IMR-90 (cell line): ENCODE results near the gene SIGLECL1. TPM values are rescaled to one million over a fixed set of nuclear protein-coding genes. Genes with fewer than 3 reads are reported as not detected.

Source experiments
- ATAC-seq: fragments of 200-7000 bp; cut with Tn5 transposase; 2 replicates; pipeline ENCODE4 v1.9.1; 2020; ENCODE audit warnings: low read depth, mild to moderate bottlenecking, moderate library complexity
- BruUV-seq: library from RNA; stranded (reverse); fragments of 400-500 nt; replicated peaks from 2 replicates; lab custom pipeline; 2021; lab: Mats Ljungman, UMichigan
- CTCF ChIA-PET: fragments of 300-600 bp; formaldehyde crosslinking; extraction: SDS; loops from one replicate; lab custom pipeline; 2021; ENCODE audit warnings: antibody characterized with exemption; lab: Yijun Ruan, JAX
- POLR2A ChIA-PET: fragments of 300-600 bp; sonication (Branson Sonifier 250); formaldehyde crosslinking; loops from one replicate; lab custom pipeline; 2022; ENCODE audit warnings: antibody characterized with exemption; ENCODE audit not compliant: unreplicated experiment; lab: Charles Lee
- DNase-seq: peaks from one replicate; pipeline ENCODE4 v3.0.0; 2013
- H2AFZ ChIP-seq: replicated peaks from 2 replicates; pipeline ENCODE3; 2013; ENCODE audit warnings: low read length, mild to moderate bottlenecking; ENCODE audit not compliant: poor library complexity
- H2AK5ac ChIP-seq: 2 replicates; pipeline ENCODE4 v1.6.1; 2013; ENCODE audit warnings: low read depth, low read length, inconsistent platforms
- H2AK9ac ChIP-seq: replicated peaks from 2 replicates; pipeline ENCODE3; 2013; ENCODE audit warnings: mild to moderate bottlenecking, low read depth, low read length, moderate library complexity; ENCODE audit not compliant: poor library complexity
- H2BK120ac ChIP-seq: 2 replicates; pipeline ENCODE4 v1.6.1; 2013; ENCODE audit warnings: low read depth, low read length, inconsistent platforms
- H2BK15ac ChIP-seq: 3 replicates; pipeline ENCODE4 v1.6.1; 2013; ENCODE audit warnings: low read depth, low read length, inconsistent platforms
- H2BK20ac ChIP-seq: 2 replicates; pipeline ENCODE4 v1.6.1; 2013; ENCODE audit warnings: low read depth, mild to moderate bottlenecking, inconsistent platforms, low read length, moderate library complexity
- H2BK5ac ChIP-seq: 2 replicates; pipeline ENCODE4 v1.6.1; 2013; ENCODE audit warnings: mild to moderate bottlenecking, low read depth, low read length, inconsistent platforms; ENCODE audit not compliant: poor library complexity, severe bottlenecking
- H3K14ac ChIP-seq: replicated peaks from 2 replicates; pipeline ENCODE4 v1.6.1; 2013; ENCODE audit warnings: low read depth, low read length, inconsistent platforms
- H3K18ac ChIP-seq: 2 replicates; pipeline ENCODE4 v1.6.1; 2013; ENCODE audit warnings: low read depth, low read length, control low read depth
- H3K23ac ChIP-seq: 2 replicates; pipeline ENCODE4 v1.6.1; 2013; ENCODE audit warnings: low read depth, low read length, inconsistent platforms
- H3K27ac ChIP-seq: 2 replicates; pipeline ENCODE4 v1.5.1; 2013; ENCODE audit warnings: mild to moderate bottlenecking, control low read depth, low read length; ENCODE audit not compliant: insufficient read depth
- H3K27me3 ChIP-seq: 2 replicates; pipeline ENCODE4 v1.6.1; 2013; ENCODE audit warnings: low read length; ENCODE audit not compliant: control insufficient read depth, insufficient read depth
- H3K36me3 ChIP-seq: 2 replicates; pipeline ENCODE4 v1.6.1; 2013; ENCODE audit warnings: low read length, mixed read lengths; ENCODE audit not compliant: control insufficient read depth, insufficient read depth
- H3K4ac ChIP-seq: 2 replicates; pipeline ENCODE4 v1.6.1; 2013; ENCODE audit warnings: low read depth, low read length, inconsistent platforms
- H3K4me1 ChIP-seq: 2 replicates; pipeline ENCODE4 v1.6.1; 2013; ENCODE audit warnings: low read length, mixed read lengths; ENCODE audit not compliant: control insufficient read depth, insufficient read depth
- H3K4me2 ChIP-seq: 2 replicates; pipeline ENCODE4 v1.6.1; 2013; ENCODE audit warnings: low read depth, mild to moderate bottlenecking, control low read depth, low read length, moderate library complexity
- H3K4me3 ChIP-seq: 2 replicates; pipeline ENCODE4 v1.5.1; 2013; ENCODE audit warnings: low read depth, mild to moderate bottlenecking, control low read depth, low read length, moderate library complexity; ENCODE audit not compliant: insufficient read depth
- H3K56ac ChIP-seq: 2 replicates; pipeline ENCODE4 v1.6.1; 2013; ENCODE audit warnings: low read length, inconsistent platforms; ENCODE audit not compliant: insufficient read depth; ENCODE audit errors: extremely low read depth
- H3K79me1 ChIP-seq, 2 experiments: 2 replicates each; pipeline ENCODE4 v1.6.1; 2013; ENCODE audit warnings: low read length in 2 of 2, inconsistent platforms in 1 of 2, low read depth in 1 of 2
- H3K9ac ChIP-seq: 2 replicates; pipeline ENCODE4 v1.6.1; 2013; ENCODE audit warnings: low read depth, low read length, control low read depth
- H3K9me1 ChIP-seq: 2 replicates; pipeline ENCODE4 v1.6.1; 2013; ENCODE audit warnings: low read length, inconsistent platforms; ENCODE audit not compliant: insufficient read depth
- H3K9me3 ChIP-seq: 2 replicates; pipeline ENCODE4 v1.6.1; 2013; ENCODE audit warnings: low read length; ENCODE audit not compliant: control insufficient read depth, insufficient read depth
- H4K20me1 ChIP-seq: 2 replicates; pipeline ENCODE4 v1.6.1; 2013; ENCODE audit warnings: low read length, inconsistent platforms; ENCODE audit not compliant: insufficient read depth
- H4K5ac ChIP-seq: 2 replicates; pipeline ENCODE4 v1.6.1; 2013; ENCODE audit warnings: mild to moderate bottlenecking, low read depth, low read length, control low read depth
- H4K8ac ChIP-seq, 2 experiments: 2 replicates each; pipeline ENCODE4 v1.6.1; 2013; ENCODE audit warnings: low read depth in 2 of 2, low read length in 2 of 2, control low read depth in 1 of 2, inconsistent platforms in 1 of 2
- H4K91ac ChIP-seq: 2 replicates; pipeline ENCODE4 v1.6.1; 2013; ENCODE audit warnings: low read depth, low read length, inconsistent platforms; ENCODE audit not compliant: insufficient read depth
- BHLHE40 ChIP-seq: fragments of 150-350 bp; IDR thresholded peaks from 2 replicates; pipeline ENCODE4 v1.6.1; 2016; ENCODE audit warnings: mild to moderate bottlenecking, low read depth, low read length
- CHD1 ChIP-seq: IDR thresholded peaks from 2 replicates; pipeline ENCODE4 v1.6.1; 2012; ENCODE audit warnings: low read depth, low read length, improper control_type of control experiment
- MAFK ChIP-seq: IDR thresholded peaks from 2 replicates; pipeline ENCODE4 v1.6.1; 2012; ENCODE audit warnings: low read depth, low read length, improper control_type of control experiment
- MAZ ChIP-seq: IDR thresholded peaks from 2 replicates; pipeline ENCODE4 v1.6.1; 2012; ENCODE audit warnings: low read depth, mild to moderate bottlenecking, low read length, improper control_type of control experiment, moderate library complexity, borderline replicate concordance
- MXI1 ChIP-seq: IDR thresholded peaks from 2 replicates; pipeline ENCODE4 v1.6.1; 2012; ENCODE audit warnings: low read depth, mild to moderate bottlenecking, low read length, moderate library complexity, borderline replicate concordance
- NFE2L2 ChIP-seq: fragments of 150-350 bp; IDR thresholded peaks from 2 replicates; pipeline ENCODE4 v1.6.1; 2016; ENCODE audit warnings: low read depth, mild to moderate bottlenecking, low read length
- POLR2A ChIP-seq: IDR thresholded peaks from 2 replicates; pipeline ENCODE4 v1.6.1; 2012; ENCODE audit warnings: mild to moderate bottlenecking, low read depth, low read length
- RAD21 ChIP-seq: IDR thresholded peaks from 2 replicates; pipeline ENCODE4 v1.6.1; 2012; ENCODE audit warnings: low read length, improper control_type of control experiment
- RCOR1 ChIP-seq: IDR thresholded peaks from 2 replicates; pipeline ENCODE4 v1.6.1; 2012; ENCODE audit warnings: mild to moderate bottlenecking, low read length, improper control_type of control experiment; ENCODE audit not compliant: insufficient replicate concordance
- SMC3 ChIP-seq: fragments of 150-350 bp; IDR thresholded peaks from 2 replicates; pipeline ENCODE4 v1.6.1; 2016; ENCODE audit warnings: low read depth, mild to moderate bottlenecking, antibody characterized with exemption, low read length, moderate library complexity
- whole genome bisulfite sequencing, 2 experiments: methylation state at CpG; one replicate each; pipeline versions ENCODE4 v1.1.5 to v1.1.7; 2013; ENCODE audit warnings: missing lambda C conversion rate in 2 of 2; ENCODE audit not compliant: insufficient read length in 1 of 2; ENCODE audit errors: extremely low coverage in 2 of 2; 5-methylcytosine and 5-hydroxymethylcytosine counted together
- dilution Hi-C: fragments of 300-500 bp; cut with HindIII; formaldehyde crosslinking; loops from one replicate; pipeline ENCODE4 v1.14.3; 2018; ENCODE audit warnings: low sequenced_read_pairs; ENCODE audit not compliant: unreplicated experiment
- in situ Hi-C: fragments of 300-500 bp; cut with MboI; formaldehyde crosslinking; loops from 3 replicates; pipeline ENCODE4 v1.14.3; 2019; ENCODE audit warnings: low sequenced_read_pairs, inconsistent platforms, mixed read lengths
- intact Hi-C: fragments of 100-400 bp; cut with micrococcal nuclease; formaldehyde crosslinking; loops from 2 replicates; pipeline ENCODE4 v1.10.0; 2022
- polyA plus RNA-seq, 3 experiments: library from polyadenylated mRNA; depleted of rRNA; stranded (reverse); fragments of >200 nt; gene quantifications; 2 replicates each; pipeline ENCODE4 v1.2.3, GENCODE V29; 2012; ENCODE audit warnings: low replicate concordance in 1 of 3
- total RNA-seq: library from RNA; depleted of rRNA; stranded (reverse); fragments of >200 nt; gene quantifications from 2 replicates; pipeline ENCODE4 v1.2.3, GENCODE V29; 2012
- TF ChIP-seq, protein P1 (sequence below): fragments of 150-350 bp; IDR thresholded peaks from 2 replicates; pipeline ENCODE4 v1.6.1; 2016; ENCODE audit warnings: low read depth, mild to moderate bottlenecking, low read length, moderate library complexity, borderline replicate concordance
- TF ChIP-seq, protein P2 (sequence below): fragments of 150-350 bp; IDR thresholded peaks from 2 replicates; pipeline ENCODE4 v1.6.1; 2017; ENCODE audit warnings: mild to moderate bottlenecking, antibody characterized with exemption, low read length, low read depth
- TF ChIP-seq, protein P3 (sequence below): conservative IDR thresholded peaks from 2 replicates; pipeline ENCODE4 v1.5.1; 2012; ENCODE audit warnings: mild to moderate bottlenecking, low read depth, low read length, improper control_type of control experiment

SIGLECL1 gene
- total and polyA plus RNA-seq, 2 of the 4 experiments (the other 2 are of a cell fraction): not detected

DNA sequence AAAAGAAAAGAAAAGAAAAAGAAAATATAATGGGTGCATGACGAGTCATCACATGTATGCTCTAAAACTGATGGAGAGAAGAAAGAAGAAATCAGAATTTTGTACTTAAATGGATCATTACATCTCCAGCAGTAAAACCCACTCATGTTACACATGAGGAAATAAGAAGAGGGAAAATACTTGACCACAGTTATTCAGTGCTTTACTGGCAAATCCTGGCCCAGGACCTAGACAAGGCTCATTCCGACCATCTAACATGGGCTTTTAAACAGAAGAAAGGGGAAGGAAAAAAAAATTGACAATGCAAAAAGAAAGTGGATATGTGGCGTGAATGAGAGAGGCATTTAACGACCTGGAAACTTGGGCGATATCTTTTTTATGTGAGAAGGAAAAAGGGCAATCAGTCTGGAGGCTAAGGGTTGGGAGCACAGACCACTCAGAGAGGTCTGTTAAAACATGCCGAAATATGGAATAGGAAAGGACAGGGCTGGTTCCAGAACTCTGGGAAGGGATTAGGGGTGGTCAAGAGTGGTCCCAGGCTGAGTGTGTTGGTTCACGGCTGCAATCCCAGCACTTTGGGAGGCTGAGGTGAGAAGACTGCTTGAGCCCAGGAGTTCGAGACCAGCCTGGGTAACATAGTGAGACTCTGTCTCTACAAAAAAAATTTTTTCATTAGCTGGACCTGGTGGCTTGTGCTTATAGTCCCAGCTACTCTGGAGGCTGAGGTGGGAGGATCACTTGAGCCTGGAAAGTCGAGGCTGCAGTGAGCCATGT, 1.6 kb downstream of the SIGLECL1 start:
- H2AFZ ChIP-seq: no peak overlapping the region
- no peak overlapping the region for H3K23ac ChIP-seq
- no peak overlapping the region for H3K4ac ChIP-seq
- BruUV-seq: no TSS peak
- intact Hi-C loops (no loop called here), dilution Hi-C loops (no loop called here), in situ Hi-C loops (no loop called here)
- no peaks in the 10 kb centered on the region for H3K36me3 ChIP-seq
- ChIA-PET POLR2A (no interaction called here), CTCF (no interaction called here)
- H3K9me3 ChIP-seq: peaks cover 5% of the 10 kb centered on the region; the same call in 1 of the 2 replicates
- H3K4me1 ChIP-seq: no peaks in the 10 kb centered on the region
- H4K8ac ChIP-seq: no peak overlapping the region
- no peak overlapping the region for H2BK120ac ChIP-seq
- 60% methylated on average over 5 of the region's 9 CpGs; no CpG with 5 or more reads in 1 of the 2 experiments for WGBS, 2 experiments
- no peaks in the 10 kb centered on the region for H3K27me3 ChIP-seq
- ATAC-seq (no peak), DNase-seq (no peak)
- H3K4me3 ChIP-seq: no peak overlapping the region
- no peak overlapping the region for H3K56ac ChIP-seq
- no peak overlapping the region for H2AK9ac ChIP-seq
- H4K5ac ChIP-seq: no peak overlapping the region
- H2BK20ac ChIP-seq: no peak overlapping the region
- no peak overlapping the region for H4K91ac ChIP-seq
- H4K20me1 ChIP-seq: no peaks in the 10 kb centered on the region
- no peak overlapping the region for H2BK5ac ChIP-seq
- H3K27ac ChIP-seq: no peak overlapping the region
- H3K79me1 ChIP-seq: no peaks in the 10 kb centered on the region
- no peak overlapping the region for H3K18ac ChIP-seq
- no peak overlapping the region for H3K4me2 ChIP-seq
- no peak for TF ChIP-seq BHLHE40
- no peak for TF ChIP-seq RAD21
- TF ChIP-seq SMC3: no peak
- TF ChIP-seq RCOR1: no peak
- no peak for TF ChIP-seq MXI1
- TF ChIP-seq, protein P1, sequence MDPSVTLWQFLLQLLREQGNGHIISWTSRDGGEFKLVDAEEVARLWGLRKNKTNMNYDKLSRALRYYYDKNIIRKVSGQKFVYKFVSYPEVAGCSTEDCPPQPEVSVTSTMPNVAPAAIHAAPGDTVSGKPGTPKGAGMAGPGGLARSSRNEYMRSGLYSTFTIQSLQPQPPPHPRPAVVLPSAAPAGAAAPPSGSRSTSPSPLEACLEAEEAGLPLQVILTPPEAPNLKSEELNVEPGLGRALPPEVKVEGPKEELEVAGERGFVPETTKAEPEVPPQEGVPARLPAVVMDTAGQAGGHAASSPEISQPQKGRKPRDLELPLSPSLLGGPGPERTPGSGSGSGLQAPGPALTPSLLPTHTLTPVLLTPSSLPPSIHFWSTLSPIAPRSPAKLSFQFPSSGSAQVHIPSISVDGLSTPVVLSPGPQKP: no peak
- no peak for TF ChIP-seq MAFK
- TF ChIP-seq, protein P2, sequence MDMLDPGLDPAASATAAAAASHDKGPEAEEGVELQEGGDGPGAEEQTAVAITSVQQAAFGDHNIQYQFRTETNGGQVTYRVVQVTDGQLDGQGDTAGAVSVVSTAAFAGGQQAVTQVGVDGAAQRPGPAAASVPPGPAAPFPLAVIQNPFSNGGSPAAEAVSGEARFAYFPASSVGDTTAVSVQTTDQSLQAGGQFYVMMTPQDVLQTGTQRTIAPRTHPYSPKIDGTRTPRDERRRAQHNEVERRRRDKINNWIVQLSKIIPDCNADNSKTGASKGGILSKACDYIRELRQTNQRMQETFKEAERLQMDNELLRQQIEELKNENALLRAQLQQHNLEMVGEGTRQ: no peak
- no peak for TF ChIP-seq MAZ
- no peak for TF ChIP-seq CHD1
- TF ChIP-seq POLR2A: no peak
- no peak for TF ChIP-seq NFE2L2
- TF ChIP-seq, protein P3, sequence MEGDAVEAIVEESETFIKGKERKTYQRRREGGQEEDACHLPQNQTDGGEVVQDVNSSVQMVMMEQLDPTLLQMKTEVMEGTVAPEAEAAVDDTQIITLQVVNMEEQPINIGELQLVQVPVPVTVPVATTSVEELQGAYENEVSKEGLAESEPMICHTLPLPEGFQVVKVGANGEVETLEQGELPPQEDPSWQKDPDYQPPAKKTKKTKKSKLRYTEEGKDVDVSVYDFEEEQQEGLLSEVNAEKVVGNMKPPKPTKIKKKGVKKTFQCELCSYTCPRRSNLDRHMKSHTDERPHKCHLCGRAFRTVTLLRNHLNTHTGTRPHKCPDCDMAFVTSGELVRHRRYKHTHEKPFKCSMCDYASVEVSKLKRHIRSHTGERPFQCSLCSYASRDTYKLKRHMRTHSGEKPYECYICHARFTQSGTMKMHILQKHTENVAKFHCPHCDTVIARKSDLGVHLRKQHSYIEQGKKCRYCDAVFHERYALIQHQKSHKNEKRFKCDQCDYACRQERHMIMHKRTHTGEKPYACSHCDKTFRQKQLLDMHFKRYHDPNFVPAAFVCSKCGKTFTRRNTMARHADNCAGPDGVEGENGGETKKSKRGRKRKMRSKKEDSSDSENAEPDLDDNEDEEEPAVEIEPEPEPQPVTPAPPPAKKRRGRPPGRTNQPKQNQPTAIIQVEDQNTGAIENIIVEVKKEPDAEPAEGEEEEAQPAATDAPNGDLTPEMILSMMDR: no peak
- H3K14ac ChIP-seq: no peak overlapping the region
- no peak overlapping the region for H3K9ac ChIP-seq
- H3K9me1 ChIP-seq: no peaks in the 10 kb centered on the region
- no peak overlapping the region for H2AK5ac ChIP-seq
- no peak overlapping the region for H2BK15ac ChIP-seq
